Activated CD4-positive, alpha-beta T cell treated with anti-CD3 and anti-CD28 coated beads, Interleukin-2, amount 10 ng/mL, durations not matched to agents 24 days and 14 days (primary cell): ENCODE results near the gene TRH. TPM values are rescaled to one million over a fixed set of nuclear protein-coding genes. Genes with fewer than 3 reads are reported as not detected.

Experiments used
- DNase-seq: peaks from one replicate; pipeline ENCODE4 v3.0.0; 2022
- H3K27ac Mint-ChIP-seq: one replicate; pipeline ENCODE4 v1.8.0; 2022; ENCODE audit warnings: mild to moderate bottlenecking, mixed read lengths
- H3K27me3 Mint-ChIP-seq: one replicate; pipeline ENCODE4 v1.8.0; 2022; ENCODE audit warnings: mixed read lengths
- H3K36me3 Mint-ChIP-seq: one replicate; pipeline ENCODE4 v1.8.0; 2022; ENCODE audit warnings: low read depth, mild to moderate bottlenecking, mixed read lengths
- H3K4me1 Mint-ChIP-seq: one replicate; pipeline ENCODE4 v1.8.0; 2021; ENCODE audit warnings: mixed read lengths
- H3K4me3 Mint-ChIP-seq: one replicate; pipeline ENCODE4 v1.8.0; 2022; ENCODE audit warnings: mild to moderate bottlenecking, moderate library complexity, mixed read lengths
- H3K9me3 Mint-ChIP-seq: one replicate; pipeline ENCODE4 v1.8.0; 2021; ENCODE audit warnings: mixed read lengths
- intact Hi-C: fragments of 100-400 bp; cut with micrococcal nuclease; formaldehyde crosslinking; loops from one replicate; pipeline ENCODE4 v1.15.1; 2023
- total RNA-seq: library from RNA; stranded (reverse); gene quantifications from 2 replicates; pipeline ENCODE4 v1.2.3, GENCODE V29; 2022

TRH gene, protein sequence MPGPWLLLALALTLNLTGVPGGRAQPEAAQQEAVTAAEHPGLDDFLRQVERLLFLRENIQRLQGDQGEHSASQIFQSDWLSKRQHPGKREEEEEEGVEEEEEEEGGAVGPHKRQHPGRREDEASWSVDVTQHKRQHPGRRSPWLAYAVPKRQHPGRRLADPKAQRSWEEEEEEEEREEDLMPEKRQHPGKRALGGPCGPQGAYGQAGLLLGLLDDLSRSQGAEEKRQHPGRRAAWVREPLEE
- not detected in 2 replicates for total RNA-seq

DNA sequence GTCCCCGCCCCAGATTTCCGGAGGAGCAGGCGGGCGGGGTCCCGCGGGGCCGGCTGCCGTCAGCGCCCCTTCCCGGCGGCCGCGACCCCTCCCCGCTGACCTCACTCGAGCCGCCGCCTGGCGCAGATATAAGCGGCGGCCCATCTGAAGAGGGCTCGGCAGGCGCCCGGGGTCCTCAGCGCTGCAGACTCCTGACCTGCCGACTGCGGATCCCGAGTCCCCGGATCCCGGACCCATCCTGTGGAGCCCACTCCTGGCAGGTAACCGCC lies at the start of gene TRH:
Gene TRH (plus strand): TSS at position 157 of the 269 bp plus-strand sequence. CDS start 1,097 bp downstream, outside the sequence.
- no peak within 1 kb of the TSS for H3K27ac Mint-ChIP-seq
- DNase-seq, result no peak
- peak within 1 kb of the TSS; percentile 57 for H3K4me3 Mint-ChIP-seq
- H3K27me3 Mint-ChIP-seq, result peaks cover 62% of the 10 kb centered on the region
- no peaks in the 10 kb centered on the region for H3K9me3 Mint-ChIP-seq
- peaks cover 3% of the 10 kb centered on the region for H3K4me1 Mint-ChIP-seq
- intact Hi-C loops, result no loop called here
- no peaks in the 10 kb centered on the region for H3K36me3 Mint-ChIP-seq

DNA sequence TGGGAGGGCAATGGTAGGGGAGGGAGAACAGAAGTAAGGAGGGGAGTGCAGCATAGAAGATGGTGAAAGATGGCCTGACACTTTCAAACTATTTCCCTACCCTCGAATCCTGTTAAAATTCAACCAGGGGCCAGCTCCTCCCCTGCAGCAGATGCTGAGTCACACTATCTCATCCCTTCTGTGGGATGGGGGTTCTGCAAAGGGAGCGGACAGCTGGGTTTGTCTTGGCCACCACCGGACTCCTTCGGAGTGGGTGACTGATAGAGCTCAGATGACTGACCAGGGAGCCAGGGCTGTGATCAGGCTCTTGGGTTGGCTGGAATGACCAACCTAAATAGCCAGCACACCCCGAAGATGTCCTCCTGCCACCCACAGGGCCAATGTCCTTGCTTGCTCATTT lies 47.4 kb upstream of the TRH start:
- H3K9me3 Mint-ChIP-seq, result peaks cover 8% of the 10 kb centered on the region
- peaks cover 5% of the 10 kb centered on the region for H3K27me3 Mint-ChIP-seq
- H3K27ac Mint-ChIP-seq, result no peak overlapping the region
- intact Hi-C loops, result no loop called here
- DNase-seq, result no peak
- H3K4me1 Mint-ChIP-seq, result no peaks in the 10 kb centered on the region
- no peaks in the 10 kb centered on the region for H3K36me3 Mint-ChIP-seq
- no peak overlapping the region for H3K4me3 Mint-ChIP-seq

DNA sequence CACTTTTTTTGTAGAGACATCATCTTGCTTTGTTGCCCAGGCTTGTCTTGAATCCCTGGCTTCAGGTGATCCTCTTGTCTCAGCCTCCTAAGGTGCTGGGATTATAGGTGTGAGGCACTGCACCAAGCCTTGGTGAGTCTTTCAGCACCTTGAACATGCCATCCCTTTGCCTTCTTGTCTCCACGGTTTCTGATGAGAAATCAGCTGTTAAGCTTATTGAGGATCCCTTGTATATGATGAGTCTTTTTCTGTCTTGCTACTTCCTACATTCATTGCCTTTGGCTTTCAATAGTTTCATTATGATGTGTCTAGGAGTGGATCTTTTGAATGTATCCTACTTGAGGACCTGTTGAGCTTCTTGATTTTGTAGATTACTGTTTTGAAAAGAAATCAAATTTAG lies 45.1 kb upstream of the TRH start:
- H3K9me3 Mint-ChIP-seq, result peaks cover 8% of the 10 kb centered on the region

DNA sequence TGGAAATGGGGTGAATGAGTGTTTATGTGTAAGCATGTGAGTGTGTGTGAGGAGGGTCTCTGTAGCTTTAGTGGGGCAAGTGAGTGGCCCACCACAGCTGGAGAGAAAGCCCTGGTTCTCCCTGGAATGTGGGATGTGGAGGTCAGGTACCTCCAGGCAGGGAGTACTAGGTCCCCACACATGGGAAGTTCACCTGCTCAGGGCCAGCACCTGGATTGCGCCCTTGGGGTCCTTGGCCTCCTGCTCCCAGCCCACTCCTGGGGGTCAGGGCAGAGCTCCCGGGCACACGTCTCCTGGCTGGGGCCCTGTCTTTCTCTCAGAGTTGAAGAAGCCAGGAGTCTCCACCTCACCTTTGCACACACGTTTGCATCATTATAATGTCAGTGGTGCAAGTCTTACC lies 41.0 kb upstream of the TRH start:
- DNase-seq, result no peak
- intact Hi-C loops, result no loop called here
- no peaks in the 10 kb centered on the region for H3K36me3 Mint-ChIP-seq
- no peak overlapping the region for H3K27ac Mint-ChIP-seq
- H3K9me3 Mint-ChIP-seq, result peaks cover 5% of the 10 kb centered on the region
- peaks cover 7% of the 10 kb centered on the region for H3K27me3 Mint-ChIP-seq
- H3K4me3 Mint-ChIP-seq, result no peak overlapping the region
- peaks cover 6% of the 10 kb centered on the region for H3K4me1 Mint-ChIP-seq

More for the DNA sequence above, 45.1 kb upstream of the TRH start:
- intact Hi-C loops, result no loop called here
- Mint-ChIP-seq H3K27me3 (peaks cover 5% of the 10 kb centered on the region), H3K27ac (no peak overlapping the region), H3K36me3 (no peaks in the 10 kb centered on the region), H3K4me3 (no peak overlapping the region), H3K4me1 (peaks cover under 1% of the 10 kb centered on the region)
- no peak for DNase-seq

DNA sequence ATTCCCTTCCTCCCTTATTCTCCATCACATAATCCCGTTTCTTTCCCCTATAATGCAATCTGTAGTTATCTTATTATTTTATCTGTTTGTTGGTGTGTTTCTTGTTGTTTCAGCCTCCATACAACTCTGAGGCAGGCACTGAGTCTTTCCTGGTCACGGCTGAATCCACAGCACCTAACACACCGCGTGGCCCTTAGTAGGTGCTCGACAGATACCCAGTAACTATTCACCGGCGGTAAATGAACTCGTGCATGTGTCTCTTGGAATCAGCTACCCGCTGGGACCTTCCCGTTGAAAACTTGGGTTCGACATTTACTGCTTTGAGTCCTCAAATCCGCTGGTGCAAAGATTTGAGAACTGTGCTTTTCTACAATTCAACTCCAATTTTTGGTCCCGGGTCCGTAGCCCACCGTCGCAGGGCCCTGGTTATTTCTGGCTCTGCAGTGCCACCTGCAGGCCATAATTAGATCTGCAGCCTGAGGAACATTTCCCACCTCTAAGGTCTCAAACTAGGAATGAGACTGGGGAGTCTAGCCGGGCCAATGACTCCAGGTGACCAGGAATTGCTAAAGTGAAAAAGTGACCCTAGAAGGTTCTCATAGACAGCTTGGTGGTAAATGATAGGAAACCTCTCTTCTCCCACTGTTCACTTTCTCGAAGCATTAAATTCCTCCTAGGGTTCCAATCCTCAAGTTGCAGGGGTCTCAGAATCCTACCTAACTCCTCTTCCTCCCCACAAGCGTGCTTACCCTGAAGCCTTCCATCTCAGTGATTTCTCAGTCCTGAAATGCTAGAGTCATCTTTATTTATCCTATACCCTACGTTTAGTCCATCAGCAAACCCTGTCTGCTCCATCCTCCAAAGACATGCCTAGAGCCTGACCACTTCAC lies 40.0 kb upstream of the TRH start:
- H3K9me3 Mint-ChIP-seq, result peaks cover 4% of the 10 kb centered on the region
- peaks cover 7% of the 10 kb centered on the region for H3K27me3 Mint-ChIP-seq
- intact Hi-C loops, result loop anchor here (1.0 kb wide), 4 partner anchors 105 to 444 kb away; no protein-coding TSS in a partner anchor
- no peaks in the 10 kb centered on the region for H3K36me3 Mint-ChIP-seq
- H3K4me3 Mint-ChIP-seq, result no peak overlapping the region
- peaks cover 6% of the 10 kb centered on the region for H3K4me1 Mint-ChIP-seq
- H3K27ac Mint-ChIP-seq, result no peak overlapping the region
- peak; percentile 73 for DNase-seq

DNA sequence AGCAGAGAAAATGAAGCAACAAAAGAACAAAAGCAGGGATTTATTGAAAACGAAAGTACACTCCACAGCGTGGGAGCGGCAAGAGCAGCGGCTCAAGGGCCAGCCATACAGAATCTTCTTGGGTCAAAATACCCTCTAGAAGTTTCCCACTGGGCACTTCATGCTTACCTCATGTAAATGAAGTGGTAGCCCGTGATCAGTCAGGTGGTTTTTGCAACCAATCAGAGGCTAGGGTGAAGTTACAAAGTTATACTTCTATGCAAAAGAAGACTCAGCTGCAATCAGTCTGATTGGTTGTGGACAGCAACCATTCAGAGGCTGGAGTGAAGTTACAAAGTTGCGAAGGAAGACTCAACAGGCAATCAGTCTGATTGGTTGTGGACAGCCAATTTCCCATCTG lies 37.8 kb upstream of the TRH start:
- Mint-ChIP-seq H3K27ac (no peak overlapping the region), H3K4me3 (peak overlapping the region; percentile 48), H3K9me3 (no peaks in the 10 kb centered on the region), H3K36me3 (no peaks in the 10 kb centered on the region), H3K27me3 (peaks cover 4% of the 10 kb centered on the region), H3K4me1 (peaks cover 6% of the 10 kb centered on the region)
- peak; percentile 74 for DNase-seq
- intact Hi-C loops, result no loop called here

DNA sequence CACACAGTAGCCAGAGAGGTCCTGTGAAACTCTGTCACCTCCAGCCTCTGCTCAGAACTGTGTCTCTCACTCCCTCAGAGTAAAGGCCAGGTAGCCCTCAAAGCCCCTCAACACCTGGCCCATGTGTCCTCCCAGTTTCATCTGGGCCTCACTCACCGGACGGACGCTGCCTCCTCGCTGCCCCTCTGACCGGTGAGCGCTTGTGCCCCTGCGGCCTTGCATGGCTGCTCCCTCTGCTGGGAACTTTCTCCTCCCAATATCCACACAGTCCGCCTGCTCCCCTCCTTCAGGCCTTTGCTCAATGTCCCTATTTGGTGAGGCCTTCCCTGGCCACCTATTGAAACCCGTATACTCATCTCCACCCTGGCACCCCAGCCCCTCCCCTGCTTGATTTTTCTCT lies 36.8 kb upstream of the TRH start:
- Mint-ChIP-seq H3K27me3 (peaks cover 4% of the 10 kb centered on the region), H3K4me3 (no peak overlapping the region), H3K9me3 (no peaks in the 10 kb centered on the region), H3K4me1 (peaks cover 8% of the 10 kb centered on the region), H3K36me3 (no peaks in the 10 kb centered on the region), H3K27ac (no peak overlapping the region)
- DNase-seq, result no peak
- intact Hi-C loops, result no loop called here

DNA sequence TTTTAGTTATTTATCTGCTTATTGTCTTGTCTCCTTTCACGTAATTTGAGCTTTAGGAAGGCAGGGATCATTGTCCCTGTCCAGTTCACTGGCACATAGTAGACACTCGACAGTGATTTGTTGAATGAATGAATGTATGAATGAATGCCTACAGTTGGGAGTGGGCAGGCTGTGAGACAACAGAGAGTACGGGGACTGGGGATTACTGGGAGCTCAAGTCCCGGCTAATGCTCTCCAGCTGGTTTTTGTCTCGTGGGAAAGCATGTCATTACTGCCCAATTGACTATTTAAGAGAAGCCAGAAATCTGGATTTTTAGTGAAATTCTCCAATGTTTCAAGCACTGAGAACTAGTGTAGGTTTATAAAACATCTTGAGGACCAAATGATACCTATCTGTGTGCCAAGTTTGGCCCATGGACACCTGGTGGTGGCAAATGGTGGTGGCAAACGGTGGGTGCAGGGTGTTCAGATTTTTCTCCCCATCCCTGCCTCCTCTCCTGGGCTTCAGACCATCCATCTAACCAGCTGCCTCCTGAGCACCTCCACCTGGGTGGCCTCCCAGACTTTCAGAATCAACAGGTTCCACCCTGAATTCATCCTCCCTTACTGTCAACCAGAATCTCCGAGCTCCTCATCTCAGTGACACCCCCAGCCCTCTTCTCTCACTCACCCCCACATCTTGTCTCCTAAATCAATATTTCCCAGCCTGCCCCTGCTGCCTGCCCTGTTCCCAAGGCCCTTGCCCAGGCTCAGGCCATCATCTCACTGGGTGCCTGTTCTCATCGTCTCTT lies 36.2 kb upstream of the TRH start:
- Mint-ChIP-seq H3K4me3 (no peak overlapping the region), H3K4me1 (peaks cover 8% of the 10 kb centered on the region), H3K27ac (no peak overlapping the region), H3K27me3 (peaks cover 4% of the 10 kb centered on the region), H3K9me3 (no peaks in the 10 kb centered on the region), H3K36me3 (no peaks in the 10 kb centered on the region)
- no peak for DNase-seq
- intact Hi-C loops, result no loop called here

DNA sequence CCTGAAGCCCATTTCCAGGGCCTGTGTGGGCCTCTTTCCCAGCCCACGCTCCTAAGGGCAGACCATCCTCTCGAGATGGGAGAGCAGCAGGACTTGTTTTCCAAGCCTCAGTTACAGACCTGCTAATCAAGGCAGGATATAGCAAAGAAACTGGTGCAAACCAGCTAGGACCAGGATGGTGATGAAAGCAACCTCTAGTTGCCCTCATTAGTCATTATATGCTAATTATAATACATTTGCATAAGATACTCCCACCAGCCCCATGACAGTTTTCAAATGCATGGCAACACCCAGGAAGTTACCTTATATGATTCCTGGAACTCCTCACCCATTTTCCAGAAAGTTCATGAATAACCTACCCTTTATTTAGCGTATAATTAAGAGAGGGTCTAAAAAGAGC lies 34.4 kb upstream of the TRH start:
- intact Hi-C loops, result loop anchor here (10.0 kb wide), 2 partner anchors 65 to 165 kb away; no protein-coding TSS in a partner anchor
- H3K4me1 Mint-ChIP-seq, result peaks cover 6% of the 10 kb centered on the region
- H3K9me3 Mint-ChIP-seq, result no peaks in the 10 kb centered on the region
- no peak overlapping the region for H3K27ac Mint-ChIP-seq
- H3K4me3 Mint-ChIP-seq, result no peak overlapping the region
- H3K36me3 Mint-ChIP-seq, result no peaks in the 10 kb centered on the region
- H3K27me3 Mint-ChIP-seq, result peaks cover 3% of the 10 kb centered on the region
- DNase-seq, result no peak

DNA sequence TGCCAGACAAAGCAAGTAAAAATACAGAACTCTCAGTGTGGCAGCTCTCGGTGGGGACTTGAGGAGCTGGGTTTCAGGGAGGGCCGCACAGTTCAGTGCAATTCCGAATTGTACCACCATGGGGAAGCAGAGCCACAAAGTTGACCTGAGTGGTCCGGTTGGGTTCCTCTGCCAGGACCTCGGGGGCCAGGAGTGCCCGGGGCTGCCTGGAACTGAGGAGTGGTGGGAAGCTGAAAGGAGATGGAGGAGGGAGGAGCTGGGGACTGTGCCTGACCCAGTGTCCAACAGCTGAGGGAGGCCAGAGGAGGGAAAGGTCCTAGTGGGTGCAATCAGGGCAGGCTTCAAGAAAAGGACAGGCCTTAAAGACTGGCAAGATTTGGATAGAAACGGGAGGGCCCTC lies 32.2 kb upstream of the TRH start:
- intact Hi-C loops, result loop anchor here (10.0 kb wide), 2 partner anchors 63 to 163 kb away; no protein-coding TSS in a partner anchor
- Mint-ChIP-seq H3K4me1 (peaks cover 2% of the 10 kb centered on the region), H3K36me3 (no peaks in the 10 kb centered on the region), H3K9me3 (no peaks in the 10 kb centered on the region), H3K27ac (no peak overlapping the region), H3K27me3 (peaks cover 3% of the 10 kb centered on the region), H3K4me3 (no peak overlapping the region)
- DNase-seq, result peak; percentile 78

DNA sequence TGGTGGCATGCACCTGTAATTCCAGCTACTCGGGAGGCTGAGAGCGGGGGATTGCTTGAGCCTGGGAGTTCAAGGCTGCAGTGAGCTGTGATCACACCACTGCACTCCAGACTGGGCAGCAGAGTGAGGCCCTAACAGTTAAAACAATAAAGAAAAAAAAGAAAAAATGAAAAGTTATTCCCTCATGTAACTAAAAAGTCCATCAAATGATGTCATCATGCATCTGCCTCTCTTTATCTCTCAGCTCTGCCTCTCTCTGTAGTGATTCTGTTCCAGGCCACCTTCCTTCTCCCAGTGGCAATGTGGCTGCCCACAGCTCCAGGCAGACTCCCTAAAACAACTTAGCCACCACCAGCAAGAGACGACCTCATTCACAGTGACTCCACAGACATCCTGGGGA lies 31.5 kb upstream of the TRH start:
- peaks cover 4% of the 10 kb centered on the region for H3K27me3 Mint-ChIP-seq
- H3K4me1 Mint-ChIP-seq, result peaks cover 2% of the 10 kb centered on the region
- H3K9me3 Mint-ChIP-seq, result no peaks in the 10 kb centered on the region
- no peak overlapping the region for H3K4me3 Mint-ChIP-seq
- no peaks in the 10 kb centered on the region for H3K36me3 Mint-ChIP-seq
- H3K27ac Mint-ChIP-seq, result no peak overlapping the region
- intact Hi-C loops, result loop anchor here (10.0 kb wide), 2 partner anchors 62 to 162 kb away; no protein-coding TSS in a partner anchor
- no peak for DNase-seq

DNA sequence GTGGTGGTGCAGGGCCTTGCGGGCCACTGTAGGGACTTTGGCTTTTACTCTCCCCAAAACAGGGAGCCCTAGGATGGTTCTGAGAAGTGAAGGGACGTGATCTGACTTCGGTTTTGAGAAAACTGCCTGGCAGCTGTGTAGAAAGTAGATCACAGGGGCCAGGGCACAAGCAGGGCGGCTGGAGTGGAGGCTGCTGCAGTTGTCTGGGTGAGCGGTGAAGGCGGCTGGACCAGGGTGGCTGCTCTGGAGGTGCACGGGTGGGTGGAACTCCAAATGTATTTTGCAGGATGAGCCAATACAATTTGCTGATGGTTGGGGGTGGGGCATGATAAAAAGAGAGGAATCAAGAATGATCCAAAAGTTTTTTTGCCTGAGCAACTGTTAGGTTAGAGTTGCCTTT lies 29.8 kb upstream of the TRH start:
- no peak for DNase-seq
- peaks cover 4% of the 10 kb centered on the region for H3K27me3 Mint-ChIP-seq
- H3K4me1 Mint-ChIP-seq, result peaks cover 2% of the 10 kb centered on the region
- H3K4me3 Mint-ChIP-seq, result no peak overlapping the region
- H3K9me3 Mint-ChIP-seq, result no peaks in the 10 kb centered on the region
- H3K36me3 Mint-ChIP-seq, result no peaks in the 10 kb centered on the region
- intact Hi-C loops, result loop anchor here (10.0 kb wide), 2 partner anchors 60 to 160 kb away; no protein-coding TSS in a partner anchor
- H3K27ac Mint-ChIP-seq, result no peak overlapping the region

DNA sequence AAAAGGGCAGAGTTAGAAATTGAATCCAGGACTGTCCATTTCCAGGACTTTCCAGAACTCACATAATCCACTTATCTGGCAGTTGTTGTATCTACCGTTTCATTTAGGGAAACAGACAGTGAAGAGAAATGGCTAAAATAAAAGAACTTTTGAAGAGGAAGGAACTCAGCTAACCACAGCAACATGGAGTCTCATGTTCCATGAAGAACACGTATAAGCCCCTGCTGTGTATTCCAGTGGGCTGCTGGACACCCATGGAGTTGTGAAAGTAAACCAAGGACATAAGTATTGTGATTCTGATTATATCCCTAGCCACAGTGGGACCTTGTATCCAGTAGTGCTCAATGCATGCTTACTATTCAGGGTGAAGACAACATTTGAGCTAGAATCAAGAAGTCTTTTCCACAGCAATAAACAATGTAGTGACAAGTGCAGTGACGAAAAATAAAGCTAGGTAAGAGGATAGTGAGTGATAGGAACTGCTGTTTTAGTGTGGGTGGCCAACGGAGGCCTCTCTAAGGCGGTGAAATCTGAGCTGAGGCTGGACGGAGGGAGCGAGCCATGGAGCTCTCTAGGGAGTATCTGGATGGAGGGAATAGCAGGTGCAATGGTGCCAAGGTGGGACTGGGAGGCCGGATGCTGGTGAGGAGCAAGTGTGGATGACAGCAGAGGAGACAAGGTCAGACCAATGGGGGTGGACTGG lies 26.8 kb upstream of the TRH start:
- Mint-ChIP-seq H3K4me3 (no peak overlapping the region), H3K36me3 (no peaks in the 10 kb centered on the region), H3K27ac (no peak overlapping the region), H3K9me3 (no peaks in the 10 kb centered on the region), H3K27me3 (peaks cover 4% of the 10 kb centered on the region), H3K4me1 (no peaks in the 10 kb centered on the region)
- no peak for DNase-seq
- intact Hi-C loops, result loop anchor here (10.0 kb wide), 2 partner anchors 57 to 157 kb away; no protein-coding TSS in a partner anchor
